GM18909 (cell line): ENCODE data around the gene DKKL1.
"Not testable (repeated sequence)": the region's sequence is repeated elsewhere in the genome, so short reads cannot be mapped to it uniquely, and the experiment has no call there.

ENCODE experiments used
- ATAC-seq: cut with Tn5 transposase; IDR thresholded peaks from one replicate; pipeline ENCODE4 v1.9.1; 2021; ENCODE audit warnings: mild to moderate bottlenecking; ENCODE audit not compliant: unreplicated experiment, poor library complexity

DKKL1 gene

GRCh38 chr19:49363268-49364082, at the start of gene DKKL1:
Gene DKKL1 (plus strand): TSS chr19:49363877. CDS start chr19:49363999, 122 bp downstream.
- ATAC-seq, result peak; percentile 69

GRCh38 chr19:49315111-49315510, 48.6 kb upstream of the DKKL1 start:
- no peak for ATAC-seq

- no peak for ATAC-seq
Measured at GRCh38 chr19:49316284-49316683, 47.4 kb upstream of the DKKL1 start.

- no peak for ATAC-seq
Measured at GRCh38 chr19:49318296-49318695, 45.4 kb upstream of the DKKL1 start.

- ATAC-seq, result no peak
Measured at GRCh38 chr19:49324801-49325576, 38.7 kb upstream of the DKKL1 start, which contains the start of gene SLC6A16. Gene SLC6A16 (minus strand): TSS chr19:49325191. CDS start chr19:49311347, 13,844 bp downstream.

GRCh38 chr19:49325756-49326155, 37.9 kb upstream of the DKKL1 start:
- ATAC-seq, result not testable (repeated sequence)

GRCh38 chr19:49326165-49326704, 37.4 kb upstream of the DKKL1 start:
- no peak for ATAC-seq

- ATAC-seq, result no peak
Measured at GRCh38 chr19:49327878-49328544, 35.7 kb upstream of the DKKL1 start.

GRCh38 chr19:49328741-49329140, 34.9 kb upstream of the DKKL1 start:
- no peak for ATAC-seq

- ATAC-seq, result not testable (repeated sequence)
Measured at GRCh38 chr19:49331187-49331586, 32.5 kb upstream of the DKKL1 start.

GRCh38 chr19:49331616-49332055, 32.0 kb upstream of the DKKL1 start:
- ATAC-seq, result no peak

GRCh38 chr19:49332691-49333417, 30.8 kb upstream of the DKKL1 start:
- ATAC-seq, result not testable (repeated sequence)

- no peak for ATAC-seq
Measured at GRCh38 chr19:49333418-49333805, 30.3 kb upstream of the DKKL1 start.

GRCh38 chr19:49333811-49334288, 29.8 kb upstream of the DKKL1 start:
- ATAC-seq, result peak; percentile 50

- ATAC-seq, result no peak
Measured at GRCh38 chr19:49335071-49335783, 28.4 kb upstream of the DKKL1 start, which contains the start of gene CD37. Gene CD37 (plus strand): TSS chr19:49335406. CDS start chr19:49335541, 135 bp downstream.

GRCh38 chr19:49335784-49336481, 27.7 kb upstream of the DKKL1 start:
- ATAC-seq, result no peak

- no peak for ATAC-seq
Measured at GRCh38 chr19:49336482-49337266, 27.0 kb upstream of the DKKL1 start.
